KBM-7 (cell line): ENCODE data around the gene ABCA4.

ENCODE experiments used
- DNase-seq: peaks from one replicate; pipeline ENCODE4 v3.0.0-alpha.2; 2015
- in situ Hi-C: fragments of 300-500 bp; cut with MboI; formaldehyde crosslinking; loops from 2 replicates; pipeline ENCODE4 v1.14.3; 2020; ENCODE audit warnings: low sequenced_read_pairs, low pct_unique_long_range_greater_than_20kb, mixed read lengths

ABCA4 gene

DNA sequence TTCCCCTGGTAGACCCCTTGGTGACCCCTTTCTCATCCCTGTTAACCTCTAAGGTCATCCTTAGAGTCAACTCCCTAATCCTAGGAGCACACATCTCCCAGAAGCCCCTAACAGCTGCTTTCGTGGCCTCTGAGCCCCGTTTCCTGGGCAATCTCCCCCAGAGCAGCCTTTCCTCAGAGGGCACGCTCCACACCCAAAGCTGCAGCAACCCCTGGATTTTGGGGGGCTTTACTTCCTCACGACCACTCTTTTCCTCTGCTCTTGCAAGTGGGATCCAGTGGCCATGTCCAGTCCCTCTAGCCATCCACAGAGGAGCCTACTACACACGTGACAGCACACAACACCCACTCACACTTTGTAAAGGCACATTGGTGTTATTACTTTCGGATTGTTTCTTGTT lies 13.8 kb downstream of the ABCA4 start:
- no peak for DNase-seq
- in situ Hi-C loops: no loop called here

DNA sequence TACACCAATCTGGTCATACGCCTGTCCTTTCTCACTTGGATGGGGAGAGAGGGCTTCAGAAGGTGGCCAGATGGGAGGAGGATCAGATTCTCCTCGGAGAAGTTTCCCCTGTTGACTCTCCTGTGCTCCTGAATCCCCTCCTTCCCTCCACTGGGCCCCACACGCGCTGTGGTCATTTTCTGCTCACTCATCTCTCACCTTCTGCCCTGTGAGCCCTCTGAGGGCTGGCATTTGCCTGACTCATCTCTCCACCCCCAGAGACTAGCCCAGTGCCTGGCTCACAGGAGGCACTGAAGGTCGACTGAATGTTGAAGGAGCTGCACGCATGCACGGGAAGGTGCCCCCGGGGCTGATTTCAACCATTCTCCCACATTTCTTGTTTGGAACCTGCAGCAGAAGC lies 14.2 kb downstream of the ABCA4 start:
- in situ Hi-C loops: no loop called here
- no peak for DNase-seq

DNA sequence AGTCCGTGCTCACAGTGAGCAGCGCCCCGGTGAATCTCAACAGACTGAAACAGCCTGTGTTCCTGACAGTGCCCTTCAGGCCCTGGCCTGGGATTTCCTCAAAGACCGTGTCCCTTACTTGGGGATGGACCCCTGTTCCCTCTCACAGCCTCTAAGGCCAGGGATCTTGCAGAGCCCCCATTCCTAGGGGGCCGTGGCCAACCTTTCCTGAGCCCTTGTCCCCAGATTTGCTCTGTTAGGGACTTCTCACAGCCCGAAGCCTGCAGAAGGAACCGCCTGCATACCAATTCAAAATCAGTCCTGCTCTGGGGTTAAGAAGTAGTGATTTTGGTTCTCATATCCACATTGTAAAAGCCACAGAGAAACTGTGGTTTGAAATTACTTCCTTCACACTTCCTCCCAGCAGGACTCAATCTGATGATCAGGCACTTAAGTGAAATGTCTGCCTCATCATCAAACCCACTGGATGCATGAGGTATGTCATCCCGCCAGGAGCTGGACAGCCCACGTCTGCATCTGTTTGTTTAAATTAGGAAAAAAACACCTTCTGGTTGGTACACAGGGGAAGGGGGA lies 14.9 kb downstream of the ABCA4 start:
- in situ Hi-C loops: no loop called here
- DNase-seq: peak; percentile 77

DNA sequence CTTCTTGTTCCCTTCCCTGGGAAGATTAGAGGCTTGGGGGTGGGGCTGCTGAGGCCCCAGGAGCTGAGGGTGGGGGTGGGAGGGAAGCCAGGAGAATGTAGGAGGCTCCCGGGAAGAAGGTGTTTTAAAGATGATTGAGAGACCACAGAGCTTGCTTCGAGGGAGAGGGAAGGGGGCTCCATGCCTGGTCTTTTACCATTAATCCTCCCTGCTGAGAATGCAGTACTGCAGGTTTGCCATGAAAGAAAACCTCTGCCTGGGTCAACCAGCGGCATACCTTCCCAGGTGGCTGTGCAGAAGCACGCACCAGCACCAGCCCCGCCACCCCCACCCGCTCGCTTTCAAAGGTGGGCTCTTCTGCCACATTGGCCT lies 15.4 kb downstream of the ABCA4 start:
- in situ Hi-C loops: no loop called here
- no peak for DNase-seq

DNA sequence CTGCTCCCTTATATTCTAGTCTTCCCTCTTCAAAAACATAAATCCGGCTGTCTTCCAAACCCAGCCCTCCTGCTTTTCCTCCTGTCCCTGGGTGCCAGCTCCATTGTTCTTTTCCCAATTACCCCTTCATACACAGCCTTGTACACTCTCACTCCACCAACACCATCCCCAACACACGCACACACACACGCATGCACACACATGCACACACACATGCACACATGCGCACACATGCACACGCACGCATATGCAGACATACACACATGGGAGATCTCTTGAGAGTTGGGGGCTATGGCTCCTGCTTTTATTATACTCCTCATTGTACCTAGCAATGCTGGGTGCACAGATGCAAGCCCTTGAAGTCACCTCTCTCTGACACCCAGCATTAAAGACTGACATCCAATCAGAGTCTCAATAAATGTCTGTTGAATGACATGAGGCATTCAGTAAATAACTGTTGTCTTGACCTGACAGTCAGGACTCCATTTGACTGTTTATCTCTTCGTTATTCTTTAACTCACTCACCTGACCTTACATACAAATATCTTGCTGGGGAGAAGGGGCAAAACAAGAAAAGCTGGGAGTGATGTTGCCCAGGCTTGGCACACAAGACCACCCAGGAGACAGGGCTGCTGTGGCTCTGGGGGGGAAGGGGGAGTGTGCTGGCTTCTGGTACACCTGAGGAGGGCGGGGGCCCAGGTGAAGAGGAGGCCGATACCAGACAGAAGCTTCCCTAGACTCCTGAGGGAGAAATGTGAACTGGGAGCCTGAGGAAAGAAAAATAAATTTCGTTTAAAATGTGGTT lies 16.0 kb downstream of the ABCA4 start:
- DNase-seq: no peak

DNA sequence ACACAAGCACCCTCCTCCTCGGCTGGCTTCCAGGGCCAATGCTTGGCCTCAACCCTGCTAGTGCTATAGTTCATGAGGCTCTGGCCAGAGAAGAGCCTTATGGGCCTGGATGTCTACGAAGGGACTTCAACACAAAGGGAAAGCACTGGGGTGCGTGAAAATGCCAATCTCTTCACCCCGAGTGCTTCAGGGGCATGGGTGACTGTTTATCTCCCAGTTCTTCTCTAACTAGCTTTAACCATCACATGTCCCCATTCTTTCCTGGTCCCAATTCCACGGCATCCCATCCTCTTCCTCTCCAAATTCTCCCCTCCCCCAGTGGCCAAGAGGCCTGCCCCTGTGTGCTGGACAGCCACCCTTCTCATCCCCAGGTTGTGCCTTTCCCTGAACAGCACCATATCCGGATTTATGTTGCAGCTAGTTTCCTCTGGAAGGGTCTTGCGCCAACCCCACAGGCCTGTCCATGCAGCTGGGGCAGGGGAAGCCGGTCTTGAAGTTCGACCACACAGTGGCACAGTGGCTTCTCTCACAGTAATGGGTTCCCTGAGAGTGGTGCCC lies 16.7 kb downstream of the ABCA4 start:
- in situ Hi-C loops: no loop called here
- no peak for DNase-seq

More for the DNA sequence above, 16.0 kb downstream of the ABCA4 start:
- in situ Hi-C loops: no loop called here

DNA sequence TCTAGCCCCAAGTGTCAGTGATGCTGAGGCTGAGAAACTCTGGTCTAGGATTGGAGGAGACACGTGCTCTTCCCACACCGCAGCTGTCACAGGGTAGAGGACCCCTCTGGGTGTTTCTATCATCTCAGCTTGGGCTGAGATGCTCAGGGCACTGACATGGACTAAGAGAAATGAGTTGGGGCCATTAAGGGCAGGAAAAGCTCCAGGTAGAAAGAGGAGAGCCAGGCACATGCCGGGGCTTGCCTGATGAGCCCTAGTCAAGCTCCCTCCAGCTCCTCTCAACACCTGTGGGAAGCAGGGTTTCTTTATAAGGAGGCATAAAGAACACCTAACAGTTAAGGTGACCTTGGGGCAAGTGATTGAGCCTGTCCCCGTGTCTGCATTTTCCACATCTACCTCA lies 17.3 kb downstream of the ABCA4 start:
- DNase-seq: no peak
- in situ Hi-C loops: no loop called here

DNA sequence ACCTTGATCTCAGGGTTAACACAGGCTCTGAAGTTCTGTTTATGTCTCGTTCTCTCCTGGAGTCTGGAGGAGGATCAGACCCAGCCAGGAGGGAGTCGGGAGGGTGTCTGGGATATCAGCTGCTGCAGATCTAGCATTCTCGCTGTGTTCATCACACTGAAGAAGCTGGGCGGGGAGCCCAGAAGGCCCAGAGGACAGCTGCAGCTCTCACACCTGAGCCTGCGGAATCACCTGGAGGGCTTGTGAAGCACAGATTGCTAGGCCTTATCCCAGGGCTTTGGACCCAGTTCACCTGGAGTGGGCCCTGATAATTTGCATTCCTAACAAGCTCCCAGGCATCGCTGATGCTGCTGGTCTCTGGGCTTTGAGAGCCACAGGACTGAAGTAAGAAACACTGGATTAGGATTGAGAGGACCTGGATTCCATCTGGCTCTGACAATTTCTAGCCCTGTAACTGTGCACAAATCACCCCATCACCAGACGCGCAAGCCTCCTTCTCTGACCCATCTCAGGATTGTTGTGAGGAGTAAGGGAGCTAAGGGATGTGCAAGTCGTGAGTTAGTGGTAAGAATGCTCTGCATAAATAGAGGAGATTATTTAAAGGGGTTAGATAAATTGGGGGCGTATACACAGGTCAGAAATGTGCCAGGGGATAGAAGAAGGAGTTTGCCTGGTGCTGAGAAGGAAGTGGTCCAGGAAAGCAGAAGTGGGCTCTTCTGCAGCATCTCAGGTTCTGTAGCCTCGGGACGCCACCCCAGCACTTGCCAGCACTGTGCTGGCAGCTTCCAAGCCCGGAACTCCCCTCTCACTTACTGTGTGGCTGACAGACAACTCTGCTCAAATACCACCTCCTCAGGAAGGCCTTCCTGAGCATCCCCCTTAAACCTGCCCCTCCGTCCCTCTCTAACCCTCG lies 19.1 kb downstream of the ABCA4 start:
- DNase-seq: no peak

DNA sequence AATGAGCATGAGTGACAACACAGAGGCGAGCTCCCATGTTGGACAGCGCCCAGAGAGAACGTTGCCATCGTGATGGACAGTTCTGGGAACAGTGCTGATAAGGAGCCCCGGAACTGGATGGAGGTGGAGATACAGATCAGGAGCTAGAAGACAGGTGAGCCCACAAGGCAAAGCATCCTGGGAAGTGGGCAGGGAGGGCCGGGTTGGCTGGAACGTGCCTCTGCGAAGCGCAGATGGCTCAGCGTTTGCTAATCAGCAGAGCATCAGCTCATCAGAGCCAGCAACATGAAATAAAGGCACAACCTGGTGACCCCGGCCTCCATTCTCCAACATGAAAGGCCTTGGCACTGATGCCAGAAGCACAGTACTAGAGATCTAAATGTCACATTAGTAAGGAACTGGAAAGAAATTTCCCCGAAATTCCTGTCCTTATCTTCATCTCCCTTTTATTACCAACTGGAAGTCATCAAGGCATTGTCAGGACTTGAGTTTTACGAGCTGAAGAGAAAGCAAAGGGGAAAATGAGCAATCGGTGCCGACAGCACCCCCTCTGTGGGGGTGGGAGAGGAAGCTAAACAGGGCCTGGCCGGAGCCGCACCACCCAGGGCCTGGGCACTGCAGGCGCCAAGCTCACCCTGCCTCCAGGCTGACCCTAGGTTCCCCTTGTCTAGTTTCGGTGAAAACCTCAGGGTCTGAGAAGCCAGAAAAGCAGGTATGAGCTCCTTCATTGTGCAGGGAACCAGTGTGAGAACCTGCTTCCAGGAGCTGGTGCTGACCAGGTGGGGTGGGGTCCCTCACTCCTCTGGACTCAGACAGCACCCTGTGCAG lies 19.9 kb downstream of the ABCA4 start:
- in situ Hi-C loops: no loop called here

More for the DNA sequence above, 19.1 kb downstream of the ABCA4 start:
- in situ Hi-C loops: no loop called here

DNA sequence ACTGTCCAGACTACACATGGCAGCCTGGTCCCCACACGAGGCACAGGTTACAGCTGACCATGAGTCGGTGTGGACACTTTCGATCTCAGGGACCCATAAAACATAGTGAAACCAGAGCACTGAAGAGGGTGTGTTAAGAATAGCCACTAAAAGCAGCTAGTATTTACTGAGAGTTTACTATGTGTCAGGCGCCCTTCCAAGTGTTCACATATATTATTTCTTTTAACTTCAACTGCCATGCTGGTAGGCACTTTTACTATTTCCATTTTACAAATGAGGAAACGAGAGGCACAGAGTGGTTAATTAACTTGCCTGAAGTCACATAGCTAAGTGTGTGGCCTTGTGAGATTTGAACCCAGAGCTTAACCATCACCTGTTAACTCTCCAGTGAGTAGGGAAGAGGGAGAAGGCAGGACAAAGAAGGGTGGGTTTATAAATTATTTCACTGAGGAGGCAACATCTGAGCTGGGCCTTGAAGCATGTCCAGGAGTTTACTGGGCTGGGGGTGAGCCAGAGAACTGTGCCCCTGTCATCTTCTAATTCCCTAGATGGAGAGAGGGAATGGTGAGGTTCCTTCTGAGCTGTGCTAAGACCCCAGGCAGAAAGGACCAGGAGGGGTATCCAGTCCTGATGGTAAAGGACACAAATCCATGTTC lies 20.7 kb downstream of the ABCA4 start:
- in situ Hi-C loops: no loop called here

More for the DNA sequence above, 19.9 kb downstream of the ABCA4 start:
- DNase-seq: no peak

DNA sequence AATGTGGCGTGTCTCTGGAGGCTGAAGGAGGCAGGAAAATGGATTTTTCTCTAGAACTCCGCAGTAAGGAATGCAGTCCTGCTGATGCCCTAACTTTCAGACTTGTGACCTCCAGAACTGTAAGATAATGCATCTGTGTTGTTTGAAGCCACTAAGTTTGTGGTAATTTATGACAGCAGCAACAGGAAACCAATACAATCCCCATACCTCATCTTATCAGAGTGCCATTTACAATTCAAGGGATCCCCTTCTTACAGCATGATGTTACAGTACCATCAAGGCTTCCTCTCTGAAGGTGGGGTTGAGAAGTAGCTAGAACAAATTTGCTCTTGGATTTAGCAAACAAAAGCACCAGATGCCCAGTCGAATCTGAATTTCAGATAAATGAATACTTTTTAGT lies 21.6 kb downstream of the ABCA4 start:
- no peak for DNase-seq
- in situ Hi-C loops: no loop called here

More for the DNA sequence above, 20.7 kb downstream of the ABCA4 start:
- no peak for DNase-seq

DNA sequence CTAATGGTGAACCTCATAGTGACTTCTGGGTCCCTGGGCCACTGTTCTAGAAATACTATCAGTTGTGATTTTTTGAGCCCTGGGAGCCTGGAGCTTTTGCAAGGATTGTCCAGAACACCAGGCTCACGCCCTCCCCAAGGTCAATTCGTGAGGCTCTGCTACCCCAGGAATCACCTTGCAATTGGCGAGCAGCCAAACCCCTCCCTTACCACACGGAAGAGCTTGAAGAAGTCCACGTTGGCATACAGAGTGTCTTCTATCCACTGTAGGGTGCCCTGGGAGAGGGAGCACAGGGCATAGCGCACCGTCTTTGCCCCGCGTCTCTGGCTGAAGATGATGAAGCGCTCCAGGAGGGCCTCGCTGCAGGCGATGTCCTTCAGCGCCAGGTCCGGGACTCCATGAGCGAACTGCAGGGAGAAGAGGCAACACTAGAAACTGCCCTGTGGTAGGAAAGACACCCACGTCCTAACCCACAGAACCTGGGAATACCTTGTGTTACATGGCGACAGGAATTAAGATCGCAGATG lies 22.3 kb downstream of the ABCA4 start:
- in situ Hi-C loops: no loop called here
- no peak for DNase-seq

DNA sequence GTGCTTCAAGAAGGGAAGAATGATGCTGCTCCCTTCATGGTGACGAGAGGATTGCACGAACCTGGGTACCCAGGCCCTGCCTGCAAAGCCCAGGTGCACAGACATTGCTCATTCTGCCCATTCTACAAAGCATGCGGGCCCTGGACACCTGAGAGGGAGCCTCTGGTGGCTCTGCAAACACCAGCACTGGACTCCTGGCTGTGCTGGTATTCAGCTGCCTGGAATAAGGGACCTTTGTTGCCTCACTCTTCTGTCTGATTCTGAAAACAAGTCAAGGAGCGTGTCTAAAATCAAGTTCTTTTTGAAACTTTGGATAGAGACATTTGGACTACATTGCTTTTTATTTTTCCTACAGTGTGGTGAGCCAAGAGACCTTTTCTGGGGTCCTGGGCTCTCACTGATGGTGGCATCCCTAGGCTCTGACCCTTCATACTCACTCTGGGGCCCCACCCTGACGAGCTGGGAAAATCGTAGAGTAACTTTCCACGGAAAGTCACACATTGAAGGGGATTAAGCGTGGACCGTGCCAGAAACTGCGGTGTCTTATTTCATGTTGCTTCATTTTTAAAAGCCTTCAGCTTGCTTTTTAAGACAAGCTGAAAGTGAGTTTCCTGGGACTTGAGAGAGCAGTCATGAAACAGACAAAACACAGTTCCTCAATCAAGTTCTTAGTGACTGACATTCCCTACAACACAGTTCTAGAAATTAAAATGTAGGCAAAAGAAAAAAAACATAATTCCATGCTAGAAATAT lies 24.0 kb downstream of the ABCA4 start:
- DNase-seq: no peak
- in situ Hi-C loops: no loop called here

DNA sequence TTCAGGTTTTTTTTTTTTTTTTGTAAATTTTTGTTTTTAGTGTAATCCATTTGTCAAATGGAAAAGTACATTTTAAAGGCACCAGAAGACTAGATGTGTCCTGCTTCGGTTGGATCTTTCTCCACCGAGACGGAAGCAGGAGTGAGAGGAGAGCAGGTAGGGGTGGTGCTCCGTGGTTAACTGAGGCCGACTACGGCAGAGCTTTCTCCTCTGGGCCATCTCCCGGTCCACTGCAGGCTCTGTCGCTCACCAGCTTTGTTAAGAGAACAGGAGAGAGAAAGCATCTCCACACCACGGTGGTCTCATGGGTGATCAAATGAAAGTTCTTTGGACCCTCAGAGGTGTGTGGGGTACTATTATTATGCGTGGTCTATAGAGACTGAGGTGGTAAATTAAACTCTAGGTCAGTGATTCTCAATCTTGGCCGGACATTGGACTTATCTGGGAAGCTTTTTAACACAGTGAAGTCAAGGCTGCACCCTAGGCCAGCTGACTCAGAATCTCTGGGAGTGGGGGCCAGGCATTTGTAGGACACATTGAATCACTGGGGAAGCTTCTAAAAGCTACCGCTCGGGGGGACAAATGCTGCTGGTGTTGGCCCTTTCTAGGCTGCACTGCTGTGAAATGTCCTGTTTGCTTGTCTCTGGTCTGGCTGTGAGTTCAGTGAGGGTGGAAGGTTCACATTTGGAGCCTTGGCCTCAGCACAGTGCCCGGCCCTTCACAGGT lies 25.0 kb downstream of the ABCA4 start:
- in situ Hi-C loops: no loop called here
- no peak for DNase-seq

DNA sequence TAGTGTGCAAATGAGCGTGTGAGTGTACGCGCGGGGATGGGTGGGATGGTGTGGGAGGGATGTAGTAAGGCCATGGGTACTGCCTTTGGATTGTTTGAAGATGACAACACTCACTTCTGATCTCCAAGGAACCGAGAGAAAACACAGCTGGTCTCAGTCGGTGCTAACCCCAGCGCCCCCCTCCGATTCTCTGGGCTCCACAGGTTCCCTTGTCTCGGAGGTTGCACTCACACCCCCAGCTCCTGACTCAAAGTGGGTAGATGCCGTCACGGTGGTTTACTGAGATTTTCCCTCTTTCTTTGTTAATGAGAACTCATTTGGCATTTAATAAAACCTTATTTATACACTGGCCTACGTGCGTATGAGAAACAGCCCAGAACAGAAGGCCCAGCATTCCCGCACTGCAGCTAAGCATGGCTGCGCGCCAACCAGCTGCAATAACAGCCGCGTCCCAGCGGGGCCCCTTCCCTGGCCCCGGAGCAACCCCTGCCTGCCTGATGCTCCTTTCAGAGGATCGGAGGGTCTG lies 25.8 kb downstream of the ABCA4 start:
- in situ Hi-C loops: no loop called here
- DNase-seq: no peak

DNA sequence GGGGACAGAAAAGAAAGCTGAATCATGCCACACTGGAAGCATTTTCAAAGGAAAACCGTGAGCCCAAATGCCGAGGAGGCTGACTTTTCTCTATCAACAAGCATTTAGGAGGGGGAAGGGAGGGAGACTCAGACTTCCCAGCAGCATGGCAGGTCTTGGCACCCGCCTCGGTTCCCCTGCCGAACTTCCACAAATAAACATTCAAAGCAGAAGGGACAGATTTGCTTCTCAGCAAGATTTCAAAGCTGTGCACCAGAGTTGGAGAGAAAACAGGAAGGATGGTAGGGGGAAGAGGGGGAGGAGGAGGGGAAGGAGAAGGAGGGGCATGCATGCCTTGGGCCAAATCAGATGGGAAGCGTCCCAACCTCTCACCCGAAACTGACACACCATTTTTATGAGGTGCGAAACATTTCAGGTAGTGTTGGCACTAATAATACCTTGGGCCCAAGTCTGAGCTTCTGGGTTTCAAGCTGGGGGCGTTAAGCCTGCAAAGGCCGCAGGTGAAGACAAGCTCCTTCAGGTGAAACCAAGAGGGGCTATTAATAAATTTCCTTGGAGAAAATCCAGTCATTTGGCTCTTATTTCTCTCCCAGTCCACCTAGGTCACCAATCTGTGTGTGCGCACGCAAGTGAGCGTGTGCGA lies 26.4 kb downstream of the ABCA4 start:
- in situ Hi-C loops: no loop called here
- peak; percentile 43 for DNase-seq
